ENCODE results near the gene PDE4D.
"Not testable (repeated sequence)": the region's sequence is repeated elsewhere in the genome, so short reads cannot be mapped to it uniquely, and the experiment has no call there.

PDE4D gene

GRCh38 chr5:59795141-59795540 lies 98.4 kb downstream of the PDE4D start:
- no peak for TF ChIP-seq POLR2A (IDR thresholded peaks at IDR 0.05; ENCODE audit: low read depth, low read length)
- TF ChIP-seq TAF1 (IDR thresholded peaks at IDR 0.05; ENCODE audit: borderline replicate concordance, low read depth, low read length): no peak
- TF ChIP-seq POLR2AphosphoS5 (IDR thresholded peaks at IDR 0.05; ENCODE audit: low read depth, low read length): no peak
- no peak for DNase-seq (ENCODE audit: insufficient read length)
- no peak for FAIRE-seq

GRCh38 chr5:59792983-59793585 lies 100.4 kb downstream of the PDE4D start:
- TF ChIP-seq TAF1 (IDR thresholded peaks at IDR 0.05; ENCODE audit: borderline replicate concordance, low read depth, low read length) (no peak), POLR2AphosphoS5 (IDR thresholded peaks at IDR 0.05; ENCODE audit: low read depth, low read length) (no peak), POLR2A (IDR thresholded peaks at IDR 0.05; ENCODE audit: low read depth, low read length) (no peak)
- DNase-seq (ENCODE audit: insufficient read length): no peak

DNA sequence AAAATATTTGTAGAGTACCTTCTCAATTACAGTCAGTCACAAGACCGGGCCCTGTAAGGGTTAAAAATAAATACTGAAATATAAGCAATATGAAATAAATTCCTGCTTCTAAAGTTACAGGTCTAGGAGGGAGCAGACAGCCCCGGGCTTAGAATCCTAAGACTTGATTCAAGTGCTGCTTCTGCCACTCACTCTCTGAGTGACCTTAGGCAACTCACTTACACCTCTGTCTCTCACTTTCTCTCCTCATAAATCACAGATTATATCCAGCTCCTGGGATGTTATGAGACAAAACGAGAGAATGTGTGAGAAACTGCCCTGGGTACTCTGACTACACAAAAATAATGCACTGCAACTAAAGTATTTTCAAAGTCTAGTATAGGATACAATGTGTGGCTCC lies 101.9 kb downstream of the PDE4D start:
- no peak for FAIRE-seq
- TF ChIP-seq POLR2AphosphoS5 (IDR thresholded peaks at IDR 0.05; ENCODE audit: low read depth, low read length): no peak

More at GRCh38 chr5:59792983-59793585, 100.4 kb downstream of the PDE4D start:
- no peak for FAIRE-seq

DNA sequence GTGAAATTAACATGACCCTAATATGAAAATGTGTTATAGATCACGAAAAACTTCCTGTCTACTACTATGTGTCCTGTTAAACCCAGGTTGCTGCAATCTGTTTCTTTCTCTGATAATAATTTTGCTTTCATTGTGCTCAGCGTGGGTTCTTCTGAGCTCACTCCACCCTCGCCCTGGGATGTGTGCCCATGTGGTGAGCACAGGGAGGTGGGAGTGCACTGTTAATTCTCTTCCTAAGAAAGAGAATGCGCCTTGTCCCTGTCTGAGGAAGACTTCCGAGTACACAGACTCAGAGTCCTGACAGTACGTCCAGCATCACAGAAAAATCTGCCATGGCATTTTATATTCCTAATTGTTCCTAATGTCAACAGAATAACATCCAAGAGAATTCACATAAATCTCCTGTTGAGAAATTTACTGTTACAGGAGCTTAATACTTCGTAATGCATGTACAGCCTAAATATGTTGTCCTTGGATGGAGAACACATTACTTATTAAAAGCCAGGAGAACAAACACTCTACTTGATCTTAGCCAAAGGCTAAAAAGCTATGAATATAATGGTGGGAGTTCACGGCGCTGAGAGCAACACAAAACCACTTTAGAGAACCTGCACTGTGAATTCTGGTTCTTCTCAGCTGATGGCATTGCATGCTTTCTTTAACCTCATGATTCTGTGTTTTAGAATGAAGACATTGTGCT lies 102.6 kb downstream of the PDE4D start:
- DNase-seq (ENCODE audit: insufficient read length) (no peak), FAIRE-seq (no peak)
- TF ChIP-seq POLR2A (IDR thresholded peaks at IDR 0.05; ENCODE audit: low read depth, low read length) (no peak), POLR2AphosphoS5 (IDR thresholded peaks at IDR 0.05; ENCODE audit: low read depth, low read length) (no peak), TAF1 (IDR thresholded peaks at IDR 0.05; ENCODE audit: borderline replicate concordance, low read depth, low read length) (no peak)

More for the DNA sequence above, 101.9 kb downstream of the PDE4D start:
- DNase-seq (ENCODE audit: insufficient read length): no peak

DNA sequence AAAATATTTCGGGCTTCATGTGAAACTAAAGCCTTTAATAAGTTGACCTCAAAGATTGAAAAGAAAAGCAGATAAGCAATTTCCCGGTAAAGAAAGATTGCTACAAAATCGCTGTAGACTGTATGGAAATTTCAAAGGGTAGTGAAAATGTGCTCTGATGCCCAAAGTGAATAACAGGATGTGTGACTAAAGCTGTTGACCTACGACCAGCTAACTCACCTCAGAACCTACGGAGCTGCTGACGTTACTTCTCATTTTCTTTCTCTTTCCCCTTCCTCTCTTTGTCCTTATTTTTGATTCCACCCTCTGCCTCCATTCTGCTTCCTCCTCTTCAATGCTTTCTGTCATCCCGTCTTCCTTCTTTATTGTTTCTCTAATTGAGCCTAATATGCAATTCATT lies 103.2 kb downstream of the PDE4D start:
- DNase-seq (ENCODE audit: insufficient read length) (no peak), FAIRE-seq (peak; percentile 74)
- TF ChIP-seq POLR2AphosphoS5 (IDR thresholded peaks at IDR 0.05; ENCODE audit: low read depth, low read length) (no peak), POLR2A (IDR thresholded peaks at IDR 0.05; ENCODE audit: low read depth, low read length) (no peak), TAF1 (IDR thresholded peaks at IDR 0.05; ENCODE audit: borderline replicate concordance, low read depth, low read length) (no peak)

DNA sequence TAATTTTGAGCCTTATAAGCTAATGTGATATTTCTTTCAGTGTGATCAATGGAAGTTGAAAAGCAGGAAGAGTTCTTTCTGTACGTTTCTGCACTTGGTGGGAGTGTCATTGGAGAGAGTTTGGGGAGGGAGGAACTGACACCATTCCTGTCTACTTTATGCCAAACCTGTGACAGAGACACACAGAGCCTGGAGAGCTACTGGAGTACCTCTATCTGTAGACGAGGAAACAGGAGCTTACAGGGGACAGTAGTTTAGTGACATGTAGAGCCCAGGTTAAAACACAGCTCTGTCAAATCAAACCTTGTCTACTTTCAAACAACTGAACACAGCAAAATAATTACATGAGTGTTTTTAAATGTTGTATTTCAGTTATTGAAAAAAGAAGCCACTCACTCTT lies 103.6 kb downstream of the PDE4D start:
- TF ChIP-seq TAF1 (IDR thresholded peaks at IDR 0.05; ENCODE audit: borderline replicate concordance, low read depth, low read length) (no peak), POLR2A (IDR thresholded peaks at IDR 0.05; ENCODE audit: low read depth, low read length) (no peak), POLR2AphosphoS5 (IDR thresholded peaks at IDR 0.05; ENCODE audit: low read depth, low read length) (no peak)
- FAIRE-seq: no peak

DNA sequence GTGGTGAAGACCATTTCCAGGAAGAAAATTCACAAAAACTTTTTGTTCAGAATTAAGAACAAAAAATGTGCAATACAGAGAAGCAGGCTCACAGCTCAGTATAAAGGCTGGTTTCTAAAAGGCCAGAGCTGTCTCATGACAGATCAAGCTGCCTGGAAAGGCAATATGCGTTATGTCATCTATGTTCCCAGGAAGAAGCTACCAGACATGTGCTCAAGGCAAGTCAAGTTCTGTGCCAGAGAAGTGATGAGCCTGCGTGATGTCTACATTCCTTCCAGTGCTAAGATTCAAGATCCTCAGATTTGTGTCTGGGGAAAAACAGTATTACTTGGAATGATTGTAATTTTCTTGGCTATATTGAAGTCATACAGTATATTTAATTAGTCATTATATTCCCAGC lies 104.3 kb downstream of the PDE4D start:
- FAIRE-seq: no peak
- DNase-seq (ENCODE audit: insufficient read length): no peak
- TF ChIP-seq POLR2A (IDR thresholded peaks at IDR 0.05; ENCODE audit: low read depth, low read length) (no peak), TAF1 (IDR thresholded peaks at IDR 0.05; ENCODE audit: borderline replicate concordance, low read depth, low read length) (no peak), POLR2AphosphoS5 (IDR thresholded peaks at IDR 0.05; ENCODE audit: low read depth, low read length) (no peak)

More for the DNA sequence above, 103.6 kb downstream of the PDE4D start:
- no peak for DNase-seq (ENCODE audit: insufficient read length)

- TF ChIP-seq POLR2AphosphoS5 (IDR thresholded peaks at IDR 0.05; ENCODE audit: low read depth, low read length) (no peak), TAF1 (IDR thresholded peaks at IDR 0.05; ENCODE audit: borderline replicate concordance, low read depth, low read length) (no peak), POLR2A (IDR thresholded peaks at IDR 0.05; ENCODE audit: low read depth, low read length) (no peak)
- FAIRE-seq (no peak), DNase-seq (ENCODE audit: insufficient read length) (no peak)
Observed at GRCh38 chr5:59786334-59786805, 107.2 kb downstream of the PDE4D start.

- TF ChIP-seq POLR2A (IDR thresholded peaks at IDR 0.05; ENCODE audit: low read depth, low read length): no peak
- TF ChIP-seq POLR2AphosphoS5 (IDR thresholded peaks at IDR 0.05; ENCODE audit: low read depth, low read length): no peak
- TF ChIP-seq TAF1 (IDR thresholded peaks at IDR 0.05; ENCODE audit: borderline replicate concordance, low read depth, low read length): no peak
- DNase-seq (ENCODE audit: insufficient read length) (no peak), FAIRE-seq (no peak)
Observed at GRCh38 chr5:59785676-59786333, 107.7 kb downstream of the PDE4D start.

GRCh38 chr5:59784708-59785107 lies 108.8 kb downstream of the PDE4D start:
- DNase-seq (ENCODE audit: insufficient read length); FAIRE-seq: not testable (repeated sequence)

- FAIRE-seq: no peak
- DNase-seq (ENCODE audit: insufficient read length): no peak
- TF ChIP-seq POLR2A (IDR thresholded peaks at IDR 0.05; ENCODE audit: low read depth, low read length) (no peak), TAF1 (IDR thresholded peaks at IDR 0.05; ENCODE audit: borderline replicate concordance, low read depth, low read length) (no peak), POLR2AphosphoS5 (IDR thresholded peaks at IDR 0.05; ENCODE audit: low read depth, low read length) (no peak)
Observed at GRCh38 chr5:59783264-59783663, 110.3 kb downstream of the PDE4D start.

DNA sequence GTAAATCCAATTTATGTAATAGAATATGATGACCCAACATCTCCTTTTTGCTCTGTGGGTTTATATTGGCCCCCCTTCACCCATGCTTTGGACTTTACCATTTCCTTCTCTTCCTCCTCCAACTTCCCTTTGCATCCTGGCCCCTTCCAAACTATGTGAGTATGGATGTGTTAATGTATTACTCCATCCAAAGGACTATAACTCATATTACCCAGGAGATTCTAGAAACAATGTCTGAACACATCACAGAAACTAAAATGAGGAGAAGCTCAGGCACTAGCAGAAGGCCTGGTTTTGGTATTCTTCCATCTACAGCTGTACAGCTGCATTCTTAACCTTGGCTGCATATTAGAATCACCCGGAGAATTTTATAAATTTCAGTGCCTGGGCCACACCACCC lies 110.7 kb downstream of the PDE4D start:
- FAIRE-seq (no peak), DNase-seq (ENCODE audit: insufficient read length) (no peak)
- TF ChIP-seq POLR2AphosphoS5 (IDR thresholded peaks at IDR 0.05; ENCODE audit: low read depth, low read length) (no peak), TAF1 (IDR thresholded peaks at IDR 0.05; ENCODE audit: borderline replicate concordance, low read depth, low read length) (no peak), POLR2A (IDR thresholded peaks at IDR 0.05; ENCODE audit: low read depth, low read length) (no peak)
